Stimulated activated naive CD8-positive, alpha-beta T cell treated with anti-CD3 and anti-CD28 coated beads, Interleukin-15, Interleukin-2, amounts not matched to agents 100 U/mL and 50 U/mL, for 24 hours (primary cell): ENCODE results near the gene VAV2.
A peak's percentile ranks its signal among the peaks of the same experiment; 100 is the strongest.

Source experiments
- ATAC-seq: fragments of 150-1000 bp; cut with Tn5 transposase; one replicate; pipeline ENCODE4 v1.10.0; 2021
- DNase-seq: peaks from one replicate; pipeline ENCODE4 v3.0.0; 2021

The VAV2 gene

GRCh38 chr9:133739408-133740280 lies 252.5 kb downstream of the VAV2 start:
- no peak for ATAC-seq
- DNase-seq, result no peak

DNA sequence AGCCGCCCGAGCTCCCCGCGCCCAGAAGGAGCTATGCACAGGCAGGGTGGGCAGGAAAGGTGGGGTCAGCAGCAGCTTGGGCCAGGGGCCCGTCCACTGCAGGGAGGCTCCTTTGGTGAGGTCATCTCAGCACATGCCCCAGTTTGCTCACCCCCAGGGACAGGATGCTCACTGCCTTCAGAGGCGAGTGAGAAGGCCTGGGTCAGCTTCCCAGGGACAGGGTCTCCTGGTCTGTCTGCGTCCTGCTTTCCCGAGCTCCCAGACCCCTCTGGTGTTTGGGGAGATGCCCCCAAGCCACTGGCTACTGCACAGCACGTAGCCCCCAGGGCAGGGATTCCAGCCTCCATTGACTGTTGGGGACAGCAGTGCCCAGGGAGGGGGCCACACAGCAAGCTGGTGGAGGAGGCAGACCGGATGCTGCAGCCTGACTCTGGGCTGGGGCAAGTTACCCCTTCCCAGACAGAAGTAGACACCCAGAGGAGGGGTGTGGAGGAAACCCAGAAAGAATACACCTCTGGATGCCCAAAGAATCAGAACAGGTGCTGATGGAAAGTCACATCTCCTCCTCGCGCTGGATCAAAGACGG lies 253.4 kb downstream of the VAV2 start:
- ATAC-seq (no peak), DNase-seq (no peak)

GRCh38 chr9:133737774-133738639 lies 254.1 kb downstream of the VAV2 start, which contains the start of gene SARDH:
Gene SARDH, minus strand, starts transcription at chr9:133738352. Its CDS starts 4,179 bp downstream, at chr9:133734173.
- ATAC-seq, result peak; percentile 71
- peak; percentile 66 for DNase-seq

DNA sequence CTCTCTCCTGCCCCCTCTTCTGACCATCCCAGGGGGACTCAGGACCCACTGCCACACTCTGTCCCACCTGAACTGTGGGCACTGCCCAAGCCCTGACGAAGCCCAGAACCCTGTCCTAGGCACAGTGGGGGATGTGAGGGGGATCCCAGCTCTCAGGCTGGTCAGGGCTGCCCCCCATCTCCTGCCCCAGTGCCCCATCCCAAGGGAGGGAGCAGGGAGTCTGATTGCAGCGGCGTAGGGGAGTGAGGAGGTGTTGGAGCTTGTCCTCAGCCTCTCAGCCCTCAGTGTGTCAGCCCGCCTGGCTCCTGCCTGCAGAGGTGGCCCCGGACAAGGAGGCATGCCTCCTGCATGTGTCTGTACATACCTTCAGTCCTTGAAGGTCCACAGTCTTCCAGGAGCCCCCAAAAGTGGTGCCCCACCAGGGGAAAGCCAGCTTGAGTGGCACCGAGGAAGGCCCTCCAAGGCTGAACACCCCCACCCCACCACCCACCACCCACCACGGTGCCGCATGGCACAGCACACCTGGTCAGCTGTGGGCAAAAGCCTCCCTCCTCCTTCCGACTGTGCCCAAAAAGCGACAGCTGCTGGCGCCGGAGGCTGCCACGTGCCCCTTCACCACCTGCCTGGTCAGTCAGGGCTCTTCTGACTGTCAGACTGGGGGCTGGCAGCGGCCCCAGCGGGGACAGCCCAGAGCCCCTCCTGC lies 254.9 kb downstream of the VAV2 start:
- DNase-seq (no peak), ATAC-seq (no peak)

DNA sequence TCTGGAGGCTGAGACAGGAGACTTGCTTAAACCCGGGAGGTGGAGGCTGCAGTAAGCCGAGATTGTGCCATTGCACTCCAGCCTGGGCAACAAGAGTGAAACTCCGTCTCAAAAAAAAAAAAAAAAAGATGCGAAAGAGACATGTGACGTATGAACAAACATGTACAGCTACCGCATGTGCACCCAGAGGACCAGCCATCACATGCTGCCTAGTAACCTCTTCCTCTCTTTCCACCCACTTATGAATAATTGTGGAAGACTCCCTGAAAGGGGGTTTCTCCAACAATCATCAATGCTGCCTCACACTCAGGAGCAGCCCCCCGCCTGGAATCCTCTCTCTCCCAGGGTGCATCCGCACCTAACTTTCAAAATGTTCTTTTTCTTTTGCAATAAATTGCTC lies 256.2 kb downstream of the VAV2 start:
- ATAC-seq (no peak), DNase-seq (no peak)

DNA sequence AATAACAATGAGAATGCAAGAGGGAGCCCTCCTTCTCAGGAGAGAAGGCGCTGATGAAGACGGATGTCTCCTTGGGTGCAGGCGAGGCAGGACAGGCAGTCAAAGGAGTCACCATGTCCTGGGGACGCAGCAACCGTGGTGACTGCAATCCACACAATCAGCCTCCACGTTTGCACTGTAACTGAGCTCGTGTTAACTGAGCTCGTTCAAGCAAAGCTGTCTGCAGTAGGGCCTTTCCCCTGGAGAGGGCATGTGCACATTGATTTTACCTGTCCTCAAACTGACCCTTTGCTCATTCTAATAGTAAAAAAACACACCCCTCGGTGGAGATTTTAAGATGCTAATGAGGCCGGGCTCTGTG lies 256.7 kb downstream of the VAV2 start:
- DNase-seq (no peak), ATAC-seq (no peak)

GRCh38 chr9:133734590-133735414 lies 257.3 kb downstream of the VAV2 start:
- ATAC-seq (no peak), DNase-seq (no peak)

GRCh38 chr9:133733796-133734533 lies 258.2 kb downstream of the VAV2 start:
- ATAC-seq, result no peak

DNA sequence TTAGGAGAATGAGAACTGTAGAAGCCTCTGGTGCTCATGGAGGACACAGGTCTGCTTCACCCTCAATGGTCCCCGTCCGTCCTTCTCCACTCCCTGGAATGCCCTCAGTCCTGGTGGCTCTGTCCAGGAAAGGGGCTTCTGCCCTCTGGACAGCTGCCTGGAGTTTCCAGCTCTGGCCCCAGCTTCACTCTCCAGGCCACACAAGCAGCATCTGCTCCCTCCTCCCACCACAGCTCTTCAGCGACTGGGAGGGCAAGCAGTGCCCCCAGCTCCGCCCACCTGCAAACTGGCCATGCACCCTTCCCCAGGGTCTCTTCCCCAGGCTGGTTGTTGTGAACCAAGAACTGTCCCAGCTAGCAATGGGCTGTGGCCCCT lies 258.7 kb downstream of the VAV2 start:
- DNase-seq, result no peak
- ATAC-seq, result no peak

More at GRCh38 chr9:133733796-133734533, 258.2 kb downstream of the VAV2 start:
- DNase-seq, result no peak

DNA sequence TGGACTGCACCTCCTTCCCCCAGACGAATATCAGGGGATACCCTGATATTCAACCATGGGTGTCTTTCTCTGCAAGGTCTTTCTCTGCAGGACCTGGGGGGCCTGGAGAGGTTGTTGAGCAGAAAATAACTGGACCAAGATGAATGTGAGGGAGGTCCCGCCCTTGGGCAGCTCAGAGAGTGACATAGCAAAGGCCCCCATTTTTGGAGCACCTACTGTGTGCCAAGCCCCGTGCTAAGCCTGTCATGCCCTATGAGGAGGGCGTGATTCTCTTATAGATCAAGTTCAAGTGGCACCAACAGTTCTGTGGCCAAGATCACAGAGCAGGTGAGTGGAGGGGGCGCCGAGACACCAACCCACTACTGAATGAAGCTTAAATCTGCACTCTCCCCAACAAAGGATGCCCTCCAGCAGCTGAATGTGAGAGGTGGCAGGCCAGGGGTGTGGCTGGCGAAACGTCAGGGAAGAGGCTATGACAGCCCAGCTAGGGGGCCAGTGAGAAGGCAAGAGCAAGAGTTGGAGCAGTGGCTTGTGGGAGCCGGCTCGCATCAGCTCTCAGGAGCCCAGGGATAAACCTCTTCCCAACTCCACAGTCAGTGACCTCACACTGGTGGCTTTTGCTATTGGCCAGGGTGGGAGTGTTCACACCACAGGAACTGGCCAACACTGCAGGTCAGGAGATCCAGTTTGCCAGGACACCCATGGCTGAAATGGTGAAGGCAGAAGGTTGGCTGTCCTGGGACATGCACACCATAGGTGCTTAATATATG lies 259.3 kb downstream of the VAV2 start:
- ATAC-seq (no peak), DNase-seq (no peak)

GRCh38 chr9:133731876-133732638 lies 260.1 kb downstream of the VAV2 start:
- ATAC-seq (no peak), DNase-seq (no peak)

GRCh38 chr9:133730994-133731715 lies 261.0 kb downstream of the VAV2 start:
- ATAC-seq (no peak), DNase-seq (no peak)

DNA sequence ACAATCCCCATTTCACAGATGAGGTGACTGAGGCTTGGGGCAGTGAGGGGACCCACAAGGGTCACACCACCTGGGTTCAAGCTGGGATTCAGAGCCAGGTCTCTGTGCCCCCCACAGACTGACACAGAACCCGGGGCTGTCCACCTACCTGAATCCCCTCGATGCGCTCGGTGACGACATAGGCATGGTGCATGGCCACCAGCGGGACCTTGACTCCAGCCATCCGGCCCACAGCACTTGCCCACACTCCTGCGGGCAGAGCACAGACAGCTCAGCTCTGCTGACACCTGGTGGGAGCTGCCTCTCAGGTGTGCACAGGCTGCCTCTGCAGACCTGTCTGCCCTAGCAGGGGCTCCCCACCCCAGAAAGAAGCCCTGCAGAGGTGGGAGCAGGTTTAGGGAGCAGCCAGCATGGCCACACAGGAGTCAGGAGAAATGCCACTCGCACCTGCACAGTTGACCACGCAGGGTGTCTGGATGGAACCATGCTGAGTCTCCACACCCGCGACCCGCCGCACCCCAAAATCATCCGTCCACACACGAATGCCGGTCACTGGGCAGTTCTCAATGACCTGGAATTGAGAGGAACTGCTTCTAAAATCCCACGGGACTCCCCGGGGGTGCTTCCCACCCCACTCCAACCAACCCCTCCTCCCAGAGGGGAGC lies 262.4 kb downstream of the VAV2 start:
- DNase-seq (no peak), ATAC-seq (peak; percentile 19)

DNA sequence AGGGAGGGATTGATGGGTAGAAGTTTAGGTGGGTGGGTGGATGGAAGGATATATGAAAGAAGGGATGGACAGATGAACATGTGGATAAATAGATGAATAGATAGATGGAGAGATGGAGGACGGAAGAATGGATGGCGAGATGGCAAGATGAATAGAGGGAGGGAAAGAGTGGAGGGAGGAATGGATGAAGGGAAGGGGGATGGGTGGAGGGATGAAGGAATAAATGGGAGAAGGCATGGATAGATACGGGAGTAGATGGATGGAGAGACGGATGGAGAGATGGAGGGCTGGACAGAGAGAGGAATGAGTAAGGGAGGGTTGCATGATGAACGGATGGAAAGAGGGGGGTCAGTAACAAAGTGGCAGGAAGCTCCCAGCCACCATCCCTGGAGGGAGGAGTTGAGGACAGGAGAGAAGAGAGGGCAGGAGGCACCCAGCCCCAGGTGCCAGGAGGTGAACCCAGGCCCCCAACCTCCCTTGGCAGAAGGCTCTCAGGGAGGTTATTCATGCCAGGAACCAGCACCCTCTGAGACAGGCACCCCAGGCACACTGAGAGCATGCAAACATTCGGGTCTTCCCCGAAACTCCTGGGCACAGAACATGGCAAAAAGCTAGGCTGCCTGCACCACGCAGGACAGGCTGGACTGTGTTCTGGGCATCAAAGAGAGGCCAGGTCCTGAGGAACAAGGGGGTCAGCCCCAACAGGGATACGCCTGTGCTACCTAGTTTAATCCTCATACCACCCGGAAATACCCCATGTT lies 263.1 kb downstream of the VAV2 start:
- DNase-seq (no peak), ATAC-seq (no peak)

GRCh38 chr9:133727876-133728441 lies 264.2 kb downstream of the VAV2 start:
- no peak for DNase-seq

GRCh38 chr9:133727277-133727875 lies 264.7 kb downstream of the VAV2 start:
- ATAC-seq, result no peak
- no peak for DNase-seq

More at GRCh38 chr9:133727876-133728441, 264.2 kb downstream of the VAV2 start:
- ATAC-seq, result no peak
